HL-60 (cell line): ENCODE measurements around the gene WDR33.

Source experiments
- DNase-seq, 2 experiments: peaks; one replicate each; pipeline ENCODE4 v3.0.0-alpha.2; 2010 to 2020; ENCODE audit warnings: low read depth in 1 of 2, low spot score in 1 of 2
- H3K27ac ChIP-seq: fragments of 250-450 bp; sonication (Bioruptor Pico); replicated peaks from 2 replicates; pipeline ENCODE4 v1.5.1; 2020; ENCODE audit warnings: mild to moderate bottlenecking, moderate library complexity
- H3K27me3 ChIP-seq: fragments of 250-450 bp; sonication (Bioruptor Pico); 2 replicates; pipeline ENCODE4 v1.5.1; 2021; ENCODE audit warnings: mild to moderate bottlenecking, moderate library complexity; ENCODE audit not compliant: insufficient read depth, poor library complexity, severe bottlenecking
- H3K4me3 ChIP-seq: replicated peaks from 2 replicates; pipeline ENCODE4 v1.5.1; 2011; ENCODE audit warnings: mild to moderate bottlenecking, control low read depth, low read length; ENCODE audit not compliant: insufficient read depth
- GABPA ChIP-seq: IDR thresholded peaks from 2 replicates; pipeline ENCODE4 v1.6.1; 2012; ENCODE audit warnings: low read depth
- POLR2AphosphoS5 ChIP-seq: IDR thresholded peaks from 2 replicates; pipeline ENCODE4 v1.6.1; 2012; ENCODE audit warnings: low read depth
- REST ChIP-seq: IDR thresholded peaks from 2 replicates; pipeline ENCODE4 v1.6.1; 2012; ENCODE audit warnings: low read depth; ENCODE audit not compliant: insufficient replicate concordance
- SPI1 ChIP-seq: IDR thresholded peaks from 2 replicates; pipeline ENCODE4 v1.6.1; 2012; ENCODE audit warnings: low read depth, mild to moderate bottlenecking, borderline replicate concordance
- TF ChIP-seq, protein P1 (sequence below): IDR thresholded peaks from one replicate; pipeline ENCODE4 v1.5.1; 2011; ENCODE audit warnings: low read length, control low read depth, inconsistent platforms; ENCODE audit not compliant: insufficient read depth

Gene WDR33

GRCh38 chr2:127664895-127665225 is 146.1 kb downstream of the WDR33 start:
- no peak overlapping the region for H3K4me3 ChIP-seq
- no peak for TF ChIP-seq GABPA
- TF ChIP-seq SPI1: no peak
- TF ChIP-seq, protein P1, sequence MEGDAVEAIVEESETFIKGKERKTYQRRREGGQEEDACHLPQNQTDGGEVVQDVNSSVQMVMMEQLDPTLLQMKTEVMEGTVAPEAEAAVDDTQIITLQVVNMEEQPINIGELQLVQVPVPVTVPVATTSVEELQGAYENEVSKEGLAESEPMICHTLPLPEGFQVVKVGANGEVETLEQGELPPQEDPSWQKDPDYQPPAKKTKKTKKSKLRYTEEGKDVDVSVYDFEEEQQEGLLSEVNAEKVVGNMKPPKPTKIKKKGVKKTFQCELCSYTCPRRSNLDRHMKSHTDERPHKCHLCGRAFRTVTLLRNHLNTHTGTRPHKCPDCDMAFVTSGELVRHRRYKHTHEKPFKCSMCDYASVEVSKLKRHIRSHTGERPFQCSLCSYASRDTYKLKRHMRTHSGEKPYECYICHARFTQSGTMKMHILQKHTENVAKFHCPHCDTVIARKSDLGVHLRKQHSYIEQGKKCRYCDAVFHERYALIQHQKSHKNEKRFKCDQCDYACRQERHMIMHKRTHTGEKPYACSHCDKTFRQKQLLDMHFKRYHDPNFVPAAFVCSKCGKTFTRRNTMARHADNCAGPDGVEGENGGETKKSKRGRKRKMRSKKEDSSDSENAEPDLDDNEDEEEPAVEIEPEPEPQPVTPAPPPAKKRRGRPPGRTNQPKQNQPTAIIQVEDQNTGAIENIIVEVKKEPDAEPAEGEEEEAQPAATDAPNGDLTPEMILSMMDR: no peak
- no peak for TF ChIP-seq POLR2AphosphoS5
- no peak for TF ChIP-seq REST
- peaks cover 11% of the 10 kb centered on the region for H3K27me3 ChIP-seq
- no peak for DNase-seq
- H3K27ac ChIP-seq: no peak overlapping the region

GRCh38 chr2:127664065-127664894 is 146.7 kb downstream of the WDR33 start:
- no peak for DNase-seq
- no peak for TF ChIP-seq SPI1
- Histone ChIP-seq H3K27ac (no peak overlapping the region), H3K27me3 (peaks cover 11% of the 10 kb centered on the region), H3K4me3 (no peak overlapping the region)

DNA sequence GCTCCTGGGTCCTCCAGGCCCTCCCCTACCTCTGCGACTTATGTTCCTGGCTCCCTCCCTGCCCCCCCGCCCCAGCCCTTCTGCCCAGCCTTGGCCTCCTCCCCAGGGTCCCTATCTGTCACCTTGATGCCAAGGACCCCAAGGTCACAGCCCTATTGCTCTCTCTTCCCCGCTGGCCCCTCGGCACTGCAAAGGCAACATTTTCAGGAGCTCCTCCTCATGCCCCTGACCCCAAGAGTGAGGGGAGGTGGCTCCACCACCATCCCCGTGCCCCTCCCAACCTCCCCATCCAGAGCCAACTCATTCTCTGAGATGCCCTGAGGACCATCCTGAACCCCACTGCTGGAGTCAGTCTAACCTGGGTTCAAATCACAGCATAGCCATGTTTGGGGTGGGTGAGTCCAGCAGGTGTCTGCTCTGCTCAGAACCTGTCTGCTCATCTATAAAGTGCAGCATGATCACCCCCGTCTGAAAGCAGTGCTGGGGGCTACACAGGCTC is 147.4 kb downstream of the WDR33 start:
- no peak overlapping the region for H3K4me3 ChIP-seq

More for the DNA sequence above, 147.4 kb downstream of the WDR33 start:
- peaks cover 11% of the 10 kb centered on the region for H3K27me3 ChIP-seq
- no peak for DNase-seq
- no peak overlapping the region for H3K27ac ChIP-seq
- TF ChIP-seq SPI1: no peak
- no peak for TF ChIP-seq GABPA
- TF ChIP-seq, protein P1: no peak
- no peak for TF ChIP-seq POLR2AphosphoS5
- TF ChIP-seq REST: no peak
